H1 (cell line): ENCODE data around the gene DNER.

Experiments used
- CEBPB ChIP-seq: IDR thresholded peaks from 2 replicates; pipeline ENCODE4 v1.6.1; 2012; ENCODE audit warnings: low read depth, low read length
- CTCF ChIP-seq, 3 experiments: IDR thresholded peaks; 1 replicate in 2 of 3; 2 replicates in 1 of 3; pipeline versions ENCODE4 v1.5.1 to v1.6.1; 2011; ENCODE audit warnings: low read length in 3 of 3, mild to moderate bottlenecking in 3 of 3, inconsistent platforms in 2 of 3, low read depth in 1 of 3, moderate library complexity in 1 of 3; ENCODE audit not compliant: insufficient read depth in 1 of 3; ENCODE audit errors: control extremely low read depth in 1 of 3
- EZH2 ChIP-seq: fragments of 200-600 bp; sonication (generic); IDR thresholded peaks from 2 replicates; pipeline ENCODE4 v1.7.1; 2012; ENCODE audit warnings: low read depth, mild to moderate bottlenecking, moderate library complexity, low read length, inconsistent platforms; ENCODE audit not compliant: severe bottlenecking
- GABPA ChIP-seq: IDR thresholded peaks from 2 replicates; pipeline ENCODE4 v1.6.1; 2011; ENCODE audit warnings: mild to moderate bottlenecking, low read length, moderate library complexity, borderline replicate concordance; ENCODE audit not compliant: insufficient read depth
- MAX ChIP-seq: IDR thresholded peaks from 2 replicates; pipeline ENCODE4 v1.6.1; 2012; ENCODE audit warnings: inconsistent platforms
- POLR2A ChIP-seq, 2 experiments: IDR thresholded peaks; 1 replicate in 1 of 2; 2 replicates in 1 of 2; pipeline ENCODE4 v1.6.1; 2011; ENCODE audit warnings: low read depth in 2 of 2, low read length in 2 of 2, mild to moderate bottlenecking in 2 of 2; ENCODE audit errors: control extremely low read depth in 1 of 2

- no peak for TF ChIP-seq CEBPB
- TF ChIP-seq CTCF (IDR thresholded peaks at IDR 0.05; ENCODE audit: control extremely low read depth in 1 of 3, insufficient read depth in 1 of 3, low read depth in 1 of 3, low read length in 3 of 3) = no peak
- TF ChIP-seq EZH2 = no peak
- TF ChIP-seq POLR2A (IDR thresholded peaks at IDR 0.05; ENCODE audit: control extremely low read depth in 1 of 2, low read depth in 2 of 2, low read length in 2 of 2) = no peak
- no peak for TF ChIP-seq GABPA
- TF ChIP-seq MAX = no peak
Observed at GRCh38 chr2:229539628-229540027, 174.7 kb downstream of the DNER start.
